ENCODE results near the gene PRRC2B.
"Not testable (repeated sequence)": the region's sequence is repeated elsewhere in the genome, so short reads cannot be mapped to it uniquely, and the experiment has no call there.

The PRRC2B gene

DNA sequence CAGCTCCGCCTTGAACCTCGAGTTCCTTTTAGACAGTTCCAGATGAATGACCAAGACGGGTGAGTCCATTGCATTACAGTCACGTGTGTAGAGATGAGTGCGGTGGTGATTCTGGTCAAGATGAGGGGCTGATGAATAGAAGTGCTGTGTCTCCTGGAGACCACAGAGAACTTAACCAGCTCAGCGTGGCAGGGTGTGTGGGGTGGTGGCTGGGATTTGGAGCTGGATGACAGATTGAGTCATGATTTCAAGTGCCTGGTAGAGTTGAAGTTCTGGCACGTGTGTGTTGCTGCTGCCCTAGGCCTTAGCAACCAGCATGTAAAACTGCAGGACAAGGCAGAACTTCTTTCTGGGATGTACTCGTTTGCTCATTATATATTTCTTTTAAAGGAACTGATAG is 53.3 kb downstream of the PRRC2B start:
- TF ChIP-seq, protein P1, sequence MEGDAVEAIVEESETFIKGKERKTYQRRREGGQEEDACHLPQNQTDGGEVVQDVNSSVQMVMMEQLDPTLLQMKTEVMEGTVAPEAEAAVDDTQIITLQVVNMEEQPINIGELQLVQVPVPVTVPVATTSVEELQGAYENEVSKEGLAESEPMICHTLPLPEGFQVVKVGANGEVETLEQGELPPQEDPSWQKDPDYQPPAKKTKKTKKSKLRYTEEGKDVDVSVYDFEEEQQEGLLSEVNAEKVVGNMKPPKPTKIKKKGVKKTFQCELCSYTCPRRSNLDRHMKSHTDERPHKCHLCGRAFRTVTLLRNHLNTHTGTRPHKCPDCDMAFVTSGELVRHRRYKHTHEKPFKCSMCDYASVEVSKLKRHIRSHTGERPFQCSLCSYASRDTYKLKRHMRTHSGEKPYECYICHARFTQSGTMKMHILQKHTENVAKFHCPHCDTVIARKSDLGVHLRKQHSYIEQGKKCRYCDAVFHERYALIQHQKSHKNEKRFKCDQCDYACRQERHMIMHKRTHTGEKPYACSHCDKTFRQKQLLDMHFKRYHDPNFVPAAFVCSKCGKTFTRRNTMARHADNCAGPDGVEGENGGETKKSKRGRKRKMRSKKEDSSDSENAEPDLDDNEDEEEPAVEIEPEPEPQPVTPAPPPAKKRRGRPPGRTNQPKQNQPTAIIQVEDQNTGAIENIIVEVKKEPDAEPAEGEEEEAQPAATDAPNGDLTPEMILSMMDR (IDR thresholded peaks at IDR 0.05; ENCODE audit: borderline replicate concordance, insufficient read depth, low read depth, low read length) = no peak
- no peak overlapping the region for H3K4me3 ChIP-seq (ENCODE audit: low read depth, low read length)

DNA sequence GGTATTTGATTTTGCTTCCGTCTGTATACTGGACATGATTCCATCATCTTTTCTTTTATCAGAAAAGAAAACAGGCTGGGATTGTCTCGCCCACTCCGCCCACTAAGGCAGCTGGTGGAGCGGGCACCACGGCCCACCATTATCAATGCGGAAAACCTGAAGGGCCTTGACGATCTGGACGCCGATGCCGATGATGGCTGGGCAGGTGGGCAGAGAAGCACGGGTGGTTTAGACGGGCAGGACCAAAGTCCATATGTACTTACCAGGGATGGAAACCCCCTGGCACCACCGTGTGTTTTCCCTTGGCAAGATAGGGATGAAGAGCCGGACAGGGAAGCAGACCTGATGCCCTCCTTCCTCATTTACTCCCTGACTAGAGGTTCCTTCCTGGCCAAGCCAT is 53.7 kb downstream of the PRRC2B start:
- TF ChIP-seq, protein P1 (IDR thresholded peaks at IDR 0.05; ENCODE audit: borderline replicate concordance, insufficient read depth, low read depth, low read length) = no peak
- no peak overlapping the region for H3K4me3 ChIP-seq (ENCODE audit: low read depth, low read length)

DNA sequence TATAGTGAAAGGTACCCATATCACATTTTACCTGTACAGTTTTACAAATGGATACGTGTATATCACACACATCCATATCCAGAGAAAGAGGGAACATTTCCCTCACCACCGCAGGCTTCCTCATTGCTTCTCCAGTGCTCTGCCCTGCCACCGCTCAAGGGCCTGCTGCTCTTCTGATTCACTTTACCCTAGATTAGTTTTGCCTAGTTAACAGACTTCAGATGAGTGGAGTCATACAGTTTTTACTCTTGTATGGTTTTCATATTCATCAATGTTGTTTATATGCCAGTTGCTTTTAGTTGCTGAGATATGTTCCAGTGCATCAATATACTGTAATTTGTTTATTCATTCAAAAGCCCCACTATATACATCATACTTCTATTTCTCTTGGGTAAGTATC is 54.9 kb downstream of the PRRC2B start:
- TF ChIP-seq, protein P1 (IDR thresholded peaks at IDR 0.05; ENCODE audit: borderline replicate concordance, insufficient read depth, low read depth, low read length) = no peak
- H3K4me3 ChIP-seq (ENCODE audit: low read depth, low read length) = no peak overlapping the region

DNA sequence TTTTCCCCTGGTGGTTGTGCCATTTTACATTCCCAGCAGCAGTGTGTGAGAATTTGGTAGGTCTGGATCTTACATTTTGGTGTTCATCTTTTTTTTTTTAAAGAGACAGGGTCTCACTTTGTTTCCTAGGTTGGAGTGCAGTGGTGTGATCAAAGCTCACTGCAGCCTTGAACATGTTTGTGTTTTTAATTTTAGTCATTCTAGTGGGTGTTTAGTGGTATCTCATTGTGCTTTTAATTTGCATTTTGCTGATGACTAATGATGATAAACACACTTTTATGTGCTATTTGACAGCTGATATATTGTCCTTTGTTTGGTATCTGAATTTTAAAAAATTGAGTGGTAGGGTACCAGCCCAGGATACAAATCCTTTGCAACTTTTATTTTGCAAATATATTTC is 55.4 kb downstream of the PRRC2B start:
- no peak overlapping the region for H3K4me3 ChIP-seq (ENCODE audit: low read depth, low read length)

DNA sequence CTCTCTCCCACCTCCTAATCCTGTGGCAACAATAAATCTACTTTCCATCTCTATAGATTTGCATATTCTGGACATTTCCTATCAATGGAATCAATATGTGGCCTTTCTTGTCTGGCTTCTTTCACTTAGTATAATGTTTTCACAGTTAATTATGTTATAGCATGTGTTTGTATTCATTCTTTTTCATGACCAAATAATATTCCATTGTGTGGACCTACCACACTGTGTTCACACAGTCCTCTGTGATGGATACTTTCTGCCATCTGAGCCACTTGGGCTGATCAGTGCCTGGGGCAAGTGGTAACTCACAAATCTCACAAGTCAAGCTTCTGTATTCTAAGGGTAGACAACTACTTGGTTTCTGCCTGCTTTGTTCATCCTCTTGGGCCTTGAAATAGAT is 60.1 kb downstream of the PRRC2B start:
- H3K4me3 ChIP-seq (ENCODE audit: low read depth, low read length) = no peak overlapping the region
- TF ChIP-seq, protein P1 (IDR thresholded peaks at IDR 0.05; ENCODE audit: borderline replicate concordance, insufficient read depth, low read depth, low read length) = no peak

More for the DNA sequence above, 55.4 kb downstream of the PRRC2B start:
- TF ChIP-seq, protein P1 (IDR thresholded peaks at IDR 0.05; ENCODE audit: borderline replicate concordance, insufficient read depth, low read depth, low read length) = no peak

DNA sequence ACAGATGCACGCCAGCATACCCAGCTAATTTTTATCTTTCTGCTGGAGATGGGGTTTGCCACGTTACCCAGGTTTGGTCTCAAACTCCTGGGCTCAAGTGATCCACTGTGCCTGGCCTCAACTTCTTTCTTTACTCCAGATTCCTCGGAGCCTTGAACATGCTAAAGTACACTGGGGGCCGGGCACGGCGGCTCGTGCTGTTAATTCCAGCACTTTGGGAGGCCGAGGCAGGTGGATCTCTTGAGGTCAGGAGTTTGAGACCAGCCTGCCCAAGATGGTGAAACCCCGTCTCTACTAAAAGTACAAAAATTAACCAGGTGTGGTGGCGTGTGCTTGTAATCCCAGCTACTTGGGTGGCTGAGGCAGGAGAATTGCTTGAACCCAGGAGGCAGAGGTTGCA is 61.8 kb downstream of the PRRC2B start:
- not testable (repeated sequence) for H3K4me3 ChIP-seq (ENCODE audit: low read depth, low read length)

DNA sequence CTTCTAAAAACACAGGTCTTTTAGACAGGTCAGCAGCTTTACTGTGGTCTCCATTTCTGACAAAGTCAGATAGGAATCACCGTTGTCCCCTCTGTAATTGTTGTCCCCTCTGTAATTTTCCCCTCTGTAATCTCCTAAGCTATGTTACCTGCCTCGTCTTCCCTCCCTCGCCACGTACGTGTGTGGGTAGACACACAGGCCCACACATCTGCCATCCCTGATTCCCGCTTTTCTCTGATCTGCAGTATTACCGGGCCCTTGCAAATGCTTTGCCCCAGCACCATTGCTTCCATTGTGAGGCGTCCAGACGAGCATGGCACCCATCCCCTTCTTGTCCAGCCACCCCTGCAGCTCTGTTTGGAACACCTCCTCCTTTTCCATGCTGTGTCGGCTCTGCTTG is 63.9 kb downstream of the PRRC2B start:
- H3K4me3 ChIP-seq (ENCODE audit: low read depth, low read length) = no peak overlapping the region
- TF ChIP-seq, protein P1 (IDR thresholded peaks at IDR 0.05; ENCODE audit: borderline replicate concordance, insufficient read depth, low read depth, low read length) = no peak

DNA sequence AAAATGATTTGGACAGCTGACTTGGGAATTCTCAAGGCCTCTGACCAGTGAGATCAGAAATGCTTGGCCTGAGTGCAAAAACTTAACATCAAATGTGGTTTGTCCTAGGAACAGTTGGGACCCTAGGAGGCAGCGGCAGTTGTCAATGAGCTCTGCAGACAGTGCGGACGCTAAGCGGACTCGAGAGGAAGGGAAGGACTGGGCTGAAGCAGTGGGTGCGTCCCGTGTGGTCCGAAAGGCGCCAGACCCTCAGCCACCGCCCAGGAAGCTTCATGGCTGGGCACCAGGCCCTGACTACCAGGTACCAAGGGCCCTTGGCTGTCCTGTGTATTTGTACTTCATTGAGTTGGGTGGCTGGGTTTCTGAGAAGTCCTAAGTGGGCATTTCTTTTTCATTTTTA is 65.2 kb downstream of the PRRC2B start:
- TF ChIP-seq, protein P1 (IDR thresholded peaks at IDR 0.05; ENCODE audit: borderline replicate concordance, insufficient read depth, low read depth, low read length) = no peak

More for the DNA sequence above, 65.2 kb downstream of the PRRC2B start:
- no peak overlapping the region for H3K4me3 ChIP-seq (ENCODE audit: low read depth, low read length)

Data from GM12875 (cell line).